Measurements from ENCODE around the gene H2AZ1.

The H2AZ1 gene

GRCh38 chr4:99921174-99921573, 28.9 kb downstream of the H2AZ1 start:
- no peak overlapping the region for H3K4me3 ChIP-seq (ENCODE audit: control insufficient read depth, low read depth, low read length)
- no peak for DNase-seq (ENCODE audit: low read depth)
- TF ChIP-seq CTCF (IDR thresholded peaks at IDR 0.05; ENCODE audit: control insufficient read depth, insufficient read depth, low read depth, low read length, missing control alignments): no peak

DNA sequence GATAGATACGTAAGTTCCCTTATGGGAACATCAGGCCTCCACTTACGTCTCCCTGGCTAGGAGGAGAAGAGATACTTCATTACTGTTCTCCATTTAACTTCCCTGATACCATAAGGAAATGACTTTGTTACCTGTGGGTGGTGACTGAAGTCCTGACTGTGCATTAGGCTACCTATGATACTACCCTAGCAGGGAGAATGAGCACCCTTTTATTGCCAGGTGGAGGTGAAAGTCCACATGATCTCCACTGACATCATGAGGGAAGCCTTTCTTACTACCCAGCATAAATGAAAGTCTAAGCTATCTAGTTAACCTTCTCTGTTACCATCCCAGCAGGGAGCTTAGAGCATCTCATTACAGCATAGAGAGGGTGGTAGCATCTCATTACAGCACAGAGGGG, 31.4 kb downstream of the H2AZ1 start:
- no peak overlapping the region for H3K4me3 ChIP-seq (ENCODE audit: control insufficient read depth, low read depth, low read length)
- no peak for DNase-seq (ENCODE audit: low read depth)
- TF ChIP-seq CTCF (IDR thresholded peaks at IDR 0.05; ENCODE audit: control insufficient read depth, insufficient read depth, low read depth, low read length, missing control alignments): no peak

DNA sequence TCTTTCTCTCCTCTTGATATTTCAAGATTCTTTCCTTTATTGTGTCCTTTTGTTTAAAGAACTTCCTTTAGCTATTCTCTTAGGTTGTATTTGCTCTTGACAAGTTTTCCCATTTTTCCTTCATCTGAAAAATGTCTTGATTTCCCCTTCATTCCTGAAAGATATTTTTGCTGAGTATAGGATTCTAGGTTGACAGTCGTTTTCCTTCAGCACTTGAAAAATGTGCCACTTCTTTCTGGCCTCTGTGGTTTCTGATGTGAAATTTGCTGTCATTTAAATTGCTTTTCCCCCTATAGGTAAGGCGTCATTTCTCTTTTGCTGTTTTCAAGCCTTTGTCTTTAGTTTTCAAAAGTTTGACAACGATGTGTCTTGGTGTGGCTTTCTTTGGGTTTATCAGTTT, 32.5 kb downstream of the H2AZ1 start:
- H3K4me3 ChIP-seq (ENCODE audit: control insufficient read depth, low read depth, low read length): no peak overlapping the region
- DNase-seq (ENCODE audit: low read depth): no peak
- no peak for TF ChIP-seq CTCF (IDR thresholded peaks at IDR 0.05; ENCODE audit: control insufficient read depth, insufficient read depth, low read depth, low read length, missing control alignments)

DNA sequence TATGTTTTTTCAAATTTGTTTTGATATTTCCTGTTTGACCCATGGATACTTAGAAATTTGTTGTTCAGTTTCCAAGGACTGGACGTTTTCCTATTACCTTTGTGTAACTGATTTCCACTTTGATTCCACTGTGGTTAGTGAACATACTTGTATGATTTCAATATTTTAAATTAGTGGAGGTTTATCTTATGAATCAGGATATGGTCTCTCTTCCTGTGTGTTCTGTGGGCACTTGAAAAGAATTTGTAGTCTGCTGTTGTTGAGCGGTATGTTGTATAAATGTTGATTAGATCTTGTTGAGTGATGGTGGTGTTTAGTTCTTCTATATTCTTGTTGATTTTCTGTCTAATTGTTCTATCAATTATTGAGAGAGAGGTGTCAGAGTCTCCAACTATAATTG, 34.6 kb downstream of the H2AZ1 start:
- TF ChIP-seq CTCF (IDR thresholded peaks at IDR 0.05; ENCODE audit: control insufficient read depth, insufficient read depth, low read depth, low read length, missing control alignments): no peak
- no peak overlapping the region for H3K4me3 ChIP-seq (ENCODE audit: control insufficient read depth, low read depth, low read length)
- no peak for DNase-seq (ENCODE audit: low read depth)
